GM18873 (cell line): ENCODE results near the gene JCAD.
"Not testable (repeated sequence)": the region's sequence is repeated elsewhere in the genome, so short reads cannot be mapped to it uniquely, and the experiment has no call there.

Experiments
- ATAC-seq: cut with Tn5 transposase; IDR thresholded peaks from one replicate; pipeline ENCODE4 v1.9.1; 2021; ENCODE audit warnings: mild to moderate bottlenecking, moderate library complexity, moderate number of reproducible peaks; ENCODE audit not compliant: unreplicated experiment, low FRiP score

Gene JCAD

GRCh38 chr10:29993319-29993915, 66.0 kb downstream of the JCAD start:
- ATAC-seq, result no peak

GRCh38 chr10:29992914-29993313, 66.5 kb downstream of the JCAD start:
- ATAC-seq, result no peak

GRCh38 chr10:29991382-29991781, 68.0 kb downstream of the JCAD start:
- ATAC-seq, result no peak

GRCh38 chr10:29987471-29987870, 71.9 kb downstream of the JCAD start:
- ATAC-seq, result no peak

GRCh38 chr10:29982997-29983648, 76.3 kb downstream of the JCAD start:
- no peak for ATAC-seq

GRCh38 chr10:29981510-29981909, 77.9 kb downstream of the JCAD start:
- ATAC-seq, result no peak

GRCh38 chr10:29980084-29980483, 79.3 kb downstream of the JCAD start:
- ATAC-seq, result no peak

GRCh38 chr10:29979421-29979779, 80.0 kb downstream of the JCAD start:
- not testable (repeated sequence) for ATAC-seq

- ATAC-seq, result no peak
Observed at GRCh38 chr10:29977171-29977570, 82.2 kb downstream of the JCAD start.

- ATAC-seq, result no peak
Observed at GRCh38 chr10:29976134-29976533, 83.3 kb downstream of the JCAD start.

- ATAC-seq, result no peak
Observed at GRCh38 chr10:29974773-29975172, 84.6 kb downstream of the JCAD start.

GRCh38 chr10:29973921-29974320, 85.5 kb downstream of the JCAD start:
- ATAC-seq, result no peak

- no peak for ATAC-seq
Observed at GRCh38 chr10:29970576-29970975, 88.8 kb downstream of the JCAD start.

- no peak for ATAC-seq
Observed at GRCh38 chr10:29970012-29970396, 89.4 kb downstream of the JCAD start.

GRCh38 chr10:29969255-29970011, 90.0 kb downstream of the JCAD start:
- ATAC-seq, result no peak

- no peak for ATAC-seq
Observed at GRCh38 chr10:29968585-29968984, 90.8 kb downstream of the JCAD start.

- ATAC-seq, result no peak
Observed at GRCh38 chr10:29966269-29966668, 93.1 kb downstream of the JCAD start.
